Brain pericyte (primary cell): Measurements from ENCODE around the gene PXMP2.

Experiments used
- DNase-seq: peaks from one replicate; pipeline ENCODE4 v3.0.0-alpha.2; 2012; ENCODE audit warnings: low read depth, low spot score

Gene PXMP2

DNA sequence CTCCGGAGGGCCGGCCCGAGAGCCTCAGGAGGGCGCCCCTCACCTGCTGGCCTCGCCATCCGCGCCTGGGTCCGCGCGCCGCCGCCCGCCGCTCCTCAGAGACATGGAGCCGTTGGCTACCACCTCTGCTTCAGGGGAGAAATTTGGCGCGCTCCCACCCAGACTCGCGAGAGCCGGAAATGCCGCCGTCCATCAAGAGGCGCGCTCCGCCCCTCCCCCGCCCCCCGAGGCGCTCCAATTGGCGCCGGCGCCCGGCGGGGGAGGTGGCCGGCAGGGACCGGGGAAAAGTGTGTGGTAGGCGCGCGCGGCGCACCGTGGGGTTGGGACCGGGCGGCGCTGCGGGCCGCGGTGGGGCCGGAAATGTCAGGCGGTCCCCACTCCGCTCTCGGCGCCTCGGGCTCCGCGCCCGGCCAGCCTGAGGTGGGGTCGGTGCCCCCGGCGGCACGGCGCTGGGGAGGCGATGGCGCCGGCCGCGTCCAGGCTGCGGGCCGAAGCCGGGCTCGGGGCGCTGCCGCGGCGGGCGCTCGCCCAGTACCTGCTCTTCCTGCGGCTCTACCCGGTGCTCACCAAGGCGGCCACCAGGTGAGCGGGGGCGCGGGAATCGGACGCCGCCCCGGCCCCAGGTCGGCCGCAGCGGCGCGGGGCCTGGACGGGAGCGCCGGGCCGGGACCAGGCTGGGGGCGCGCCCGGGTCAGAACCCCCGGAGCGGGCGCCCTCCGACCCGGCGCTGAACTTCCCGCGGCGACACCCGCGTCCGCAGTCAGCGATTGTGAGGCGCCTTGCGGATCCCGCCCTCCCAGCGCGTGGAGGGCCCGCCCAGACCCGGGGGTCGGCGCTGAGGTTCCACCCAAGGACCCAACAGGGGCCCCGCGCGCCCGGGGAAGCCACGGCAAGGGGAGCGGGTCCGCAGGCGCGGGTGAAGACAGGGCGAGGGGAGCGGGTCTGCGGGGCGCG is at the start of gene PXMP2, which contains the start of gene POLE:
Gene PXMP2 (plus strand): TSS at position 377 of the 954 bp plus-strand sequence. CDS start 84 bp downstream, at position 461.
Gene POLE (minus strand): TSS at position 132 of the 954 bp plus-strand sequence. CDS start 27 bp downstream, at position 105.
- DNase-seq = peak; percentile 84

DNA sequence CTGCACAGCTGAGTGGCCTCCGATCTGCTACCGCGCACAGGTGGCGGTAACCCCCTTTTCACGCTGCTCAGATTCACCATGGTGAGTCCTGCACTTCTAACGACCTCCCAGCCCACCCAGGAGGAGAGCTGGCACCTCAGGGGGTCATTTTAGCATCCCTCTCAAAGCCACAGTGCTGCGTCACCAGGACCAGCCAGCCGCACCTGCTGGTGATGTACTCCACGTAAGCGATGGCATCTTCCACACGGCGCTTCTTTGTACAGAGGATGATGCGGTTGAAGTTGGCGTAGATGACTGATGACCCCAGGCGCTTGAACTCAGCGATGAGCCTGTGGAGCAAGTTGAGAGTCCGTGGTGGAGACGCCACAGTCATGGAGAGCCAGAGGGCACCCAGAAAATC is 49.6 kb upstream of the PXMP2 start:
- no peak for DNase-seq

DNA sequence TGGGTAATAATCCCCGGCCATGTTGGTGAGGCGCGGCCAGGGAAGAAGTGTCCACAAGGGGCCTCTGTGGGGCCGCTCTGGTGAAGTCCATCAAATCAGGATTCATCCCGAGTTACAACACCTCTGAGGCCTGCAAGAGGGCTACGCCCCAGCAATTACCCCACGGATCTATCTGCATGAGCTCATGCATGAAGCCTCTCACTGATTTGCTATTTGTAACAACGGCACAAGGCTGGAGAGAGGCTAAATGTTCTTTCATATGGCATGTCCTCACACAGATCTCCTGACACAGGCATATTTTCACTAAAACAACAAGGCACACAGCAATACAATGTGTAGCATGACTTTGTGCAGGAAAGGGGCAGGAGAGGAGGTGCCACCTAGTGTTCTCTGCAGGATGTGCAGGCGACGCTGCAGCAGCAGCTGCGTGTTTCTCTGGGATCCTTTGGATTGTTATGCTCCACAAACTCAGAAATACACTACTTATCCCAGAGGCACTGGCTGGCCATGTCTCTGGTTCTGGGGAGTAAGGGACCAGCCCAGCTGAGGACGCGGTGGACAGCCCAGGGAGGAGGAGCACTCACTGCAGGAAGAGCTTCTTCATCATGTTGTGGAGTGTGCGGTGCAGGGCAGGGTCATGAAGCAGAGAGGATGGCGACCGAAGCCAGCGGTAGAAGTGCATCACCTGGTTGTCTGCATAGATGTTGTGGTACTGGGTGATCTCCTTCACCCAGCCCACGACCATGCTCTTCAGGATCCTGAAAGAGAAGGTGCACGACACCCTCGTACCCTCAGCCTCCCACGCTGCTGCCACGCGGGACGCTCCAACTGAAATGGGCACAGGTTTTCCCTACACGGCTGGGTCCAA is 48.6 kb upstream of the PXMP2 start:
- no peak for DNase-seq

DNA sequence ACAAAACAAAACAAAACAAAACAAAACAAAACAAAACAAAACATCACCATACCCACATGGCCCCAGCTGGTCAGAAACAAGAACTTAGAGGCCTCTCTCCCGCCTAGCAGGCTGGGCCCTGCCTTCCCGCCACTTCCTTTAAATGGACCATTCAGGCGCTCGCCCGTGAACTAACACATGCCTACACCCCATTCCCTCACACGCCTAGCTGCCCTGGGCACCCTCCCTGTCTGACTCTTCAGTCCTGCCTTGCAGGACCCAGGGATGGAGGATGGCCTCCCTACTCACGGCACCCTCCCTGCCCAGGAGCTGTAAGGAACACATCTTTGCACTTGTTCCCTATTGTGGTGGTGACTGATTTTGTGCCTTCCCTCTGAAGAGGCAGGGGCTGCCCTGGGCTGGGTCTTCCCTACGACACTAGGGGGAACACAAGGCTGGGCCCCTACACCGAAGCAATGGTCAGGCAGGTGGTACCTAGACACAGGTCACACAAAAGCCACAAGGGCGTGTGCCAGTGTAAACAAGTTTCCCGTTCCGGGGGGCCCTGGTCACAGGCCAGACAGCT is 47.3 kb upstream of the PXMP2 start:
- DNase-seq = no peak

DNA sequence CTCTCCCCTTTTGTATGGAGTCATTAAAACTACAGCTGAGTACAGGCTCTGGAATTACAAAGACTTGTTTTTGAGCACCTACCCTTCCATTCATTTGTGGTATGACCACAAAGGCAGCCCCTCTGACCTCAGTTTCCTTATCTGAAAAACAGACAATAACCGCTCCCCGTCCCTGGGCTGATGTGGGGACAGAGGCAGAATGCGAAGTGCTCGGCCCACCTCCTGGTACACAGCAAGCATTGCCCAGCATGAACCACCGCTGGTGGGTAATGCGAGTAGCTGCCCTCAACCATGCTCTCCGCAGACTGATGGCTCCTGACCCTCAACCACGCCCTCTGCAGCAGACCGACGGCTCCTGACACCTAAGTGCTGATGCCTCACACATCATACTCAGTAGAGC is 46.5 kb upstream of the PXMP2 start:
- DNase-seq = no peak

DNA sequence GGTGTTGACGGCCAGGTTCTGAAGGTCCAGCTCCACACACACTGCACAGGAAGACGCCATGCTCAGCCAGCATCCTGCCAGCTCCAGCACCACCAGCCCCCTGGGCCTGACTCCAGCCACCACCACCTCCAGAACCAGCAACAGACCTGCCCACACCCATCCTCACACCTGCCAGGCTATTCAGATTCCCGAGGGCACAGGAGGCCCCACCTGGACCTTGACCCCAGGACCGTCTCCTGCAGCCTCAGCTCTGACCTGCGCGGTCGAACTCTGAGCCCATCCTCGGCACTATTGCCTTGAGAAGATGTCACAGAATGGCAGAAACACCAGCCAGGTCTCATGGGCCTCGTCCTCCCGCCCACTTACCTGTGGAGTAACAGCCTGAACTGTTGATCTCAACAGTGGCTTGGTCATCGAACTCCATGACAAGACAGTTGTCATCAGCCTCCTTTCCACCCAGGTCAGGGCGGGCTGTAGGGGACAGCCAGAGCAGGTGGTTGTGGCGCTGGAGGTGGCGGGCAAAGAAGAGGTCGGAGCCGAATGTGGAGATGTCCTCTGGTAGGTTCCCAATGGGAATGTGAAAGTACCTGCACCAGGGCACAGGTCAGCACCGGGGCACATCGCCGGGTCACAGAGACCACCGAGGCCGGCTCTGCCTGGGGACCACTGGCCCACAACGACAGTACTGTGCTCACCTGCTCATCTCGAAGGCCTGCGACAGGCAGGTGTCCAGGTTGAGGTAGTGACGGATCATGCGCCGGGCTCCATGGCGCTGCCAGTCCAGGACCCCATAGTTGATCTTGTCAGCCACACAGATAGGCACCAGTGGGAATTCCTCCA is 45.4 kb upstream of the PXMP2 start:
- no peak for DNase-seq

DNA sequence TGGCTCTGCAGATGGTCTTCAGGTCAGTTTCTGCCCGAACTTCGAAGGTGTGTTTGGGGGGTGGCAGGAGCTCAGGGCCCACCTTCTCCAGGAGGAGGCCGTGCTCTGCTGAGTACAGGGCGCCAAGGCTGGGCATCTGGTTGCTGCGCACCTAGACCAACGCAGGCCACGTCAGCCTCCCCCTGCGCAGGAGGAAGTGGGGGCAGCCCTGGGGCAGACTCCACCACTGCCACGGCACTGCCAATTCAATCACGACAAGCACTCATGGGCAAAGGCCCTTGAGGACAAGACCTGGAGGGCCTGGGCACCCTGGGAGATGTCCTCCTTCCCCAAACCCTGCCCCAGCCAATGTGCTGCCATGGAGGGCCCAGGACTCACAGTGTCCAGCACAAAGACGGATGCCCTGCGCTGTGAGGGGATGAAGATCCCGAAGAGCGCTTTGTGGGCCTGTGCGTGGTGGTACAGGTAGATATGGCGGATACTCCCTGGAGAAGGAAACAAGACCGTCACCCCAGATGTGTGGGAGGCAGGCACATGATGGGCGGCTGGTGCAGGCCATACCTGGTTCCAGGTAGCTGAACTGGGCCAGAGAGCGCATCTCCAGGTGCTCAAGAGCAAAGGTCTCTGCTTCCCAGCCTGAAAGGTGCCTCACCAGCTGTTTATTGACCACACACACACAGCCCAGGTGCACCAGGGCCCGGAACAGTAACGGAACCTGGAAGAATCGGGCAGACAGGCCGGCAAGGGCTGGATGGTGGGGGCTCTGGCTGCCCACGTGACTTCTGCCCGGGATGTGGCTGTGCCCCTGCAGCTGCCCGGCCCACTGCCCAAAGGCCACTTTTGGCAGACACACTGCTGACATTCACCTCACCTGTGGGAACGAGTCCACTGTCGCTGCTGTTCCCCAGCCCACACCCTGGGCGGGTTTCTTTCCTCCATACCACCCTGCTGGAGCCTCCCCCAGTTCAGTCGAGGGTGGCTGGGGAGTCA is 44.2 kb upstream of the PXMP2 start:
- no peak for DNase-seq

DNA sequence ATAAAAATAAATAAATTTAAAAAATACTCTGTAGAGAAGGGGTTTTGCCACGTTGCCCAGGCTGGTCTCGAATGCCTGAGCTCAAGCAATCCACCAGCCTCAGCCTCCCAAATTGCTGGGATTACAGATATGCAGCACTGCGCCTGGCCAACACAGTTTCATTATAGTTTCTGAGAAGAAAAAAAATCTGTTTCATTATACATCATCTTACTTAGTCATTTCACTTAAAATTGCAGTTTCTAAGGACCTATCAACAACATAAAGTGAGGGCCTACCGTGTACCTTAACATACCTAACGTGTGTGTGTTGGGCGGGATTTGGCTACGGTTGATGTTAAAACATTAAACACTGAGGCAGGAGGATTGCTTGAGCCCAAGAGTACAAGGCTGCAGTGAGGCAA is 40.5 kb upstream of the PXMP2 start:
- DNase-seq = no peak

DNA sequence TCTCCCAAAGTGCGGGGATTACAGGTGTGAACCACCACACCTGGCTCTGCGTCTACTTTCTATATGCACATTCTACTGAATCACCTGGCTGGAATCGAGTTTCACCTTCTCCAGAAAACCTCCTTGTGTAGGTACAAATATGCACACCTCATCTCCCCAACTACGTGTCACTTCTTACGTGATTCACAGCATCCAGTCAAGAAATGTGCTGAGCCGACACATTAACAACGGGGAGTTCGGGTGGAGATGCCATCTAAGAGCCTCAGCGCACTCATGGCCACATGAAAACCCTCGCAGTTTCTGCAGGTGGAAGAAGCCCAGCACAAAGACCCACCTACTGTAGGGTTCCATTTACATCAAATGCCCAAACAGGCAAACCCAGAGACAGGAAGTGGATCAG is 39.5 kb upstream of the PXMP2 start:
- DNase-seq = no peak

DNA sequence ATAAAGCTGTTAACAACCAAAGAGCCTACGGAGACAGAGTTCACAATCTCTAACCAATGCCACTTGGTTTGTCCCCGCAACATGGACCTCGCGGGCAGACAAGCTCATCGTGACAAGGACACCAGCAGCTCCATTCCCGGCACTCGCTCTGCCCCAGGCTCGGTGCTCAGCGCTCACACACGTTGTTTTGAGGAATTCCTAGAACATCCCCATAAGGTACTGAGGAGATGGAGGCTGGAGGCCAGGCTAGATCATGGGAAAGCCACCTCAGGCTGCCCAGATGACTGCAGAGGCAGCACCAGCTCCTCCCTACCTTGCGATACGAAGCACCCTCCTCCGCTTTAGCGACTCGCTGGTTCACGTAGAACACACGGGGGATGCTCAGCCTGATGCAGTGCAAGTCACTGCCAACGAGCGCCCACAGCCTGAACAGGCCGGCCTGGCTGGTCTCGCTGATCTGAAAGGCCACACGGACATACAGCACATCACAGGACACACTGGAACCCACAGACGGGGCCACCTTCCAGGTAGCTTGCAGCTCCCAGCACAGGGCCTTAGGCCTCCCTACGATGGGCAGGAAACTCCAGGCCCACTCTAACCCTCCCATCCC is 38.7 kb upstream of the PXMP2 start:
- DNase-seq = no peak

DNA sequence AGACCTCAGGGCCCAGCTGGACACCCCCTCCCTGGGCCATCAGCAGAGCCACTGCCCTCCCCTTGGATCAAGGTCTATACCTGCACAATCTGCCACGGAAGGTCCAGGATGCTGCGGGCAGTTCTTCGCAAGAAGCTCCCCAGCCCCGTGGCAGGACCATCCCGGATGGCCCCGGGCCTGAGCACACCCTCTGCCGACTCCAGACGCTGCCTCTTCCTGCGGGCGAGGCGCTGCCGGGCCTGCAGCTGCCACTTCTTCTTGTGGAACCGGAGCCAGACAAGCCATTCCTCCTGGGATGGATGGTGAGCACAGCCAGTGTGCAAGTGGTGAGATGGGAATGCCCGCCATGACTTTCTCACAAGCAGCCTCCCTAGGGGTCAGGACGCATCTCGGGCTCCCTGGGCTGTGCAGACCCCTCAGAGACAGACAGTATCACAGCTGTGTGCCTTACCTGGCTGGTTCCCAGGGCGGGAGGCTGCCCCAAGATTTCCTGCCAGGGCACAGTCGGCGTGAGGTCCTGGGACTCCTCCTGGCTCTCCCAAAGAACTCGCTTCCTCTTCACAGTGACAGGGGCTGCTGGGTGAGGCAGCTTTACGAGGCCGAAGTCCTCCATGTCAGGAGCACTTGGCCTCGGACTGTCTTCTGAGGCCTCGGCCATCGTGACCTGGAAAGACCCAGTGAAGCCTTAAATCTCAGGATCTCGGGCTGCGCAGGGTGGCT is 38.0 kb upstream of the PXMP2 start:
- no peak for DNase-seq

DNA sequence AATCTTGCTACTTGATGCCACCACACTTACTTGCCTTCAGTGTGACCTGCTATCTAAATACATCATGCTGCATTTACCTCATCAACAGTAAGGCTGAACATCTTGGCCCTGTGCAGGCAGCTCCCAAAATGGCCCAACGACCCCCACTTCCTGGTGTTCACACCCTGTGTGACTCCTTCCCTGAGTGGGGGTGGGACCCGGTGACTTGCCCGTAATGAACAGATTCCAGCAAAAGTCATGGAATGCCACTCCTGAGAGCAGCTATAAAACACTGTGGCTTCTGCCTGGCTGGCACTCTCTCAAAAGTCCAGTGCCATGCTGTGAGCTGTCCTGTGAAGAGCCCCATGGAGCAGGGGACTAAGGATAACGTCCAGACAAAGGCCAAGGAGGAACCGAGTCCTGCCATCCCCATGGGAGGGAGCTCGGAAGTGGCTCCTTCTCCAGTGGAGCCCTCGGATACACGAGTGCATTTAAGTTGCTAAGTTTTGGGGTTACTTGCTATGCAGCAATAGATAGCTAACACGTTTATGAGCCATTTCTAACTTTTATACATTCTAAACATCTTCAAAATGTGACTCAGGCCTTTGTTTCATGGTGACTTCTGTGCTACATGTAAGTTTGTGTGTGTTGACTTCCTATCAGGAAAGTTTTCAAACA is 35.8 kb upstream of the PXMP2 start:
- DNase-seq = no peak

DNA sequence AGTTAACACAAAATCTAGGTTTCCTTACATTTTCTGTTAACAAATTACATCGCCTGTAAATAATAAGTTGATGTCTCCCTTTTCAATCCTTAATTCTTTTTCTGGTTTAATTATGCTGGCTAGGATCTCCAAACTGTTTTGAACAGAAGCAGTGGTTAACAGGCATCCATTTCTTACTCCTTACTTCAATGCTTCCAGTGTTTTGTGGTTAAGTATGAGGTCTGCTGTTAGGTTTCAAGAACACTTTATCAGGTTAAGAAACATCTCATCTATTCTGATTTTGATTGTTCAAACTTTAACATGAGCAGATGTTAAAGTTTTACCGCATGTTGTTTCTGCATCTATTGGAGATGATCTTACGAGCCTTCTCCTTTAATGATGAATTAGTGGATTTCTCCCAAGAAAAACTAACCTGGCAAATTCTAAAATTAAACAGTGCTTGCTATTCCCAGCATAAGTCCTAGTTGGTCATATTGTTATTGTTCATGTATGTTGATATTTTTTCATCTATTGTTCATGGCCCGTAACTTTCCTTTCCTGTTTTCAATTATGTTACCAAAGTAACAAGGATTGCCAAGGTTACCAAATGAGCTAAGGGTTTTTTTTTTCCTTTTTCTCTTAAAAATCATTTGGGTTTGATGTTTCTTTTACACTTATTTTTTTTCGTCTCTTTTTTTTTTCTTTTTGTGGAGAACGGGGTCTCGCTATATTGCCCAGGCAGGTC is 33.7 kb upstream of the PXMP2 start:
- DNase-seq = no peak

DNA sequence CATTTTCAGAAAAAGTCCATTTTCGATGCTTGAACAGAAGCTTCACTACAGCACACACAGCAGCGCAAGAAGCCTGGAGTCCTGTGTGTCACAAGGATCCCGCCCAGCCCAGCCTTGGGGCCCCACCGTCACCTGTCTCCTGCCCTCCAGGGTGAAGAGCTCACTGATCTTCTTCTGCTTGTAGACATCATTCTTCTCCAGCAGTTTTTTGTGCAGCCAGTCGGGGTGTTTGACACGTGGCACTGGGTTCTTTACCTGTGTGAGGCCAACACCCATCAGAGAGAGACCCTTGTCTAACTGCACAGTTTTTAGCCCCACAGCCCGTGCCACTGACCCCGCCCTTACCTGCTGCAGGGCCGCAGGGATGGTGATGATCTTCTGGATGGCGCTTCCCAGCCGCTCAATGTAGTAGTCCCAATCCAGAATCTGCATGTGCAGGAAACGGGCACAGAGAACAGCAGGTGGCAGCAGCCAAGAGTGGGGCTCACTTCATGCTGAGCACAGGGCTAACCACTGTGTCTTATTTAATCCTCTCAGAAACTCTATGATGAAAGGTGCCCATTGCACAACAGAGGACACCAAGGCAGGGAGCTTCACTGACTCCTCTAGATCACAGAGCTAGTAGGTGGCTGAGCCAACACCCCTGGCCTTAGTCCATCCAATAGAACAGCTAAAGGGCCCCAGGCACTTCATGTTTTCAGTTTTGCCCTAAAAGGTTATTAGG is 30.2 kb upstream of the PXMP2 start:
- DNase-seq = no peak

DNA sequence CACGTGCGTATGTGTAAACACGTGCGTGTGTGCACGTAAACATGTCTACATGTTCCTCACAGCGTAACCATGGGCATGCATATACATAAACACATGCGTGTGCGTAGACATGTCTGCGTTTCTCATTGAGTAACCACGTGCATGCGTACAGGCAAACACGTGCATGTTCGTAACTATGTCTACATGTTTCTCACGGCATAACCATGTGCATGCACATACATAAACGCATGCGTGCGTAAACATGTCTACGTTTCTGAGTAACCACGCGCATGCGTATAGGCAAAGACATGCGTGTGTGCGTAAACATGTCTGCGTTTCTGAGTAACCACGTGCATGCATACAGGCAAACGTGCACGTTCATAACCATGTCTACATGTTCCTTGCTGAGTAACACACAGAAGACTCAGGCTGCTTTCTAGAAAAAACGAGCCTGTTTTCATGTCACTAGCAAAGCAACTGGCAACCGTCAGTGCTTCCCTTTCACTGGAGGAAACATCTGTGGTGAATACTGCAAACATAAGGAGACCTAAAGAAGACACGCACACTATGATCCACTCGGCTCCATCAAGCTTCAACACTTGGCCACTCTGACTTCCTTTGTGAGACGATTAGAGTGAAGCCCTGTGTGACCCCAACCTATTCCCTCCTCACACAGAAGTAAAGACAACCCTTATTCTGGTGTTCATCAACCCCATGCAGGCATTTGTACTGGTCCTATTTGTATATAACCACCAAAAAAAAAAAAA is 29.1 kb upstream of the PXMP2 start:
- no peak for DNase-seq

DNA sequence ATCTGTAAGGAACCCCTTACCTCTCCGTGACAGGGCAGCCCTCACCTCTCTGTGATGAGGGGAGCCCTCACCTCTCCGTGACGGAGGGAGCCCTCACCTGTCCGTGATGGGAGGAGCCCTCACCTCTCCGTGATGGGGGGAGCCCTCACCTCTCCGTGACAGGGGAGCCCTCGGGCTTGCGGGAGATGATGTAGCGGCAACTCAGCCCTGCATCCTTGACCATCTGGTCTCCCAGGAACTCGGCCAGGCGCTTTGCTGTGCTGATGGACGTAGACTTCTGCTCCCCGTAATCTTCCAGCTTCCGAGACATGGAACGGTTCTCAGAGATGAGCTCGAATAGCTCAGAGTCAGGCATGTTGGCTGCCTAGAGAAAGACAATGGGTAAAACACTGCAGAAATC is 28.2 kb upstream of the PXMP2 start:
- no peak for DNase-seq
